HG03135 (cell line): ENCODE measurements around the gene DCUN1D5.

Source experiments
- ATAC-seq: cut with Tn5 transposase; IDR thresholded peaks from one replicate; pipeline ENCODE4 v1.9.1; 2021; ENCODE audit warnings: mild to moderate bottlenecking, moderate library complexity; ENCODE audit not compliant: unreplicated experiment

DCUN1D5 gene

DNA sequence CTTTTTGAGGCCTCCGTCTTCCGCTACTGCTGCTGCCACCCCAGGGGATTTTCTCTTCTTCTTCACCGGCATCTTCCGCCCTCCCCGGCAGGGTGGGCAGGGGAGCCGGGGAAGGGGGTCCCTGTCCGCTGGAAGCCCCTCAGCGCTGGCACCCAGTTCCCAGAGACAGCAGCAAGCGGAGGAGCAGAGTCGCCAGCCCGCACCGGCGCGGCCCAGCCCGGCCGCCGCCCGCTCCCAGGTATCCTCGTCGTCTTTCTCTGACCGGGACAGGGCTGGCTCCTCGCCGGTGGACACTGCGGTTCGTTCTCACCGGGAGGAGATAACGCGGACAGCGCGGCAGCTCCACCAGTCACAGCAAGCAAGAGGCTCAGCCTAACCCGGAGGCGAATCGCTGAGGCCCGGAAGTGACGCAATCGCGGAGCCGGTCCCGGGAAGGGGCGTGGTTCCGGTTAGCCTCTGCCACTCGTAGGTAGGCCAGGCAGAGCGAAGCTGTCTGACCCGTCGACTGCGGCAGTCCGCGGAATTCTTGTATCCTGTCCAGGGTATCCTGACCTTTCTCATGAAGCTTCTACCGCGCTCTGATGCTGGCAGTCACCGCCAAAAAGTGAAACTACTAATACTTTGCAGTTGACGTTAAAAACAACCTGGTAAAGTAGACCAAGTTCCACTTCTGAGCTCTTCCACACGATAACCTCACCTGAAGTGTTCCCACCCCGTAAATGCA is at the start of gene DCUN1D5:
TSS of gene DCUN1D5 (minus strand) at position 360 of the 724 bp plus-strand sequence. CDS start at position 72, 288 bp downstream.
- peak; percentile 100 for ATAC-seq

DNA sequence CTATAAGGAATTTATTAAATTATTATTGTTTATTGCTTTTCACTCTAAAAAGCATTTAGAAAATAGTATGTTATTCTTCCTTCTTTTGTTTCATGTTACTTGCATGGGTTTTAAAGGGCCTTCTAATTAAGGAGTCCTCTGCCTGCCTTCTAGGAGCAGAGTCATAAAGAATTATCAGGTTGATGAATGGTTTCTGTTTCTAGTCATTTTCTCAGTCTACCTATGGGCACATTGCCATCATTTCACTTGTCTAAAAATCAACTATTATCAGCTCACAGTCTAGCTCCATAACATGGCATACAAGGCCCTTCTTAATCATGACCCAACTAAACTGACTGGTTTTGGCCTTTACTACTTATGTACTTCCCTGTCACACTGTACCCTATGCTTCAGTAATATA is 33.5 kb upstream of the DCUN1D5 start:
- no peak for ATAC-seq

GRCh38 chr11:103114836-103115235 is 22.9 kb upstream of the DCUN1D5 start:
- no peak for ATAC-seq

DNA sequence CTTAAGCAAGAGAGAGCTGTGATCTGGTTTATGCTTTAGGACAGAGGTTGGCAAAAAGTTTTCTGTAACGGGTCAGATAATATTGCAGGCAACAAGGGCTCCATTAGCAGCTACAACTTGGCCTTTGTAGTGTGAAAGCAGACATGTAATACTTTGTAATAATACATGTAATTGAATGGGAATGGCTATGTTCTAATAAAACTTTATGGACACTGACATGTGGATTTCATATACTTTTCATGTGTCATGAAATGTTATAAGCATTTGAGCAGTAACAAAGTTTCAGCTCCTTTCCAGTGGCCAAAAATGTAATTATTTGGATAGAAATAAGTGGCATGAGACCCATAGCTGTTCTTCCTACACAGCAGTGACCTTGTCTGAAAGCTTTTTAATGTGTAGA is 20.4 kb upstream of the DCUN1D5 start:
- no peak for ATAC-seq

GRCh38 chr11:103111400-103111799 is 19.4 kb upstream of the DCUN1D5 start:
- no peak for ATAC-seq

DNA sequence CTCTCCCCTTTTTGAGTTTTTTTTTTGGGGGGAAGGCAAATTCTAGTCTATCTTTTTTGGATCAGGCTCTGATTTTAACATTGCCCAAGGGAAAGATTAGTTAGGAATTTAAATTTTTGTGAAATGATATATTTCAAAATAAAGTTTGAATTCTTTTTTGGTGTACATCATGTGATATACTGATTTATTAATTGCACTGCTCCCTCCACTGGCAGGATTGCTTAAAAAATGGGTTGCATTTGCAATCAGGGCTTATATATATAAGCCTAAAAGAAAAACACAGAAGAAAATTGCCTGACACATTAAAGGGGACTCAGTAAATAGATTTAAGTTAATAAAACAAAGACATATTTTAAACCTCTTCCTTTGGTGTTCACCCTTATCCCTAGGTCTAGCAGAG is 18.4 kb upstream of the DCUN1D5 start:
- no peak for ATAC-seq

GRCh38 chr11:103109818-103110388 is 17.9 kb upstream of the DCUN1D5 start:
- ATAC-seq: peak; percentile 23

DNA sequence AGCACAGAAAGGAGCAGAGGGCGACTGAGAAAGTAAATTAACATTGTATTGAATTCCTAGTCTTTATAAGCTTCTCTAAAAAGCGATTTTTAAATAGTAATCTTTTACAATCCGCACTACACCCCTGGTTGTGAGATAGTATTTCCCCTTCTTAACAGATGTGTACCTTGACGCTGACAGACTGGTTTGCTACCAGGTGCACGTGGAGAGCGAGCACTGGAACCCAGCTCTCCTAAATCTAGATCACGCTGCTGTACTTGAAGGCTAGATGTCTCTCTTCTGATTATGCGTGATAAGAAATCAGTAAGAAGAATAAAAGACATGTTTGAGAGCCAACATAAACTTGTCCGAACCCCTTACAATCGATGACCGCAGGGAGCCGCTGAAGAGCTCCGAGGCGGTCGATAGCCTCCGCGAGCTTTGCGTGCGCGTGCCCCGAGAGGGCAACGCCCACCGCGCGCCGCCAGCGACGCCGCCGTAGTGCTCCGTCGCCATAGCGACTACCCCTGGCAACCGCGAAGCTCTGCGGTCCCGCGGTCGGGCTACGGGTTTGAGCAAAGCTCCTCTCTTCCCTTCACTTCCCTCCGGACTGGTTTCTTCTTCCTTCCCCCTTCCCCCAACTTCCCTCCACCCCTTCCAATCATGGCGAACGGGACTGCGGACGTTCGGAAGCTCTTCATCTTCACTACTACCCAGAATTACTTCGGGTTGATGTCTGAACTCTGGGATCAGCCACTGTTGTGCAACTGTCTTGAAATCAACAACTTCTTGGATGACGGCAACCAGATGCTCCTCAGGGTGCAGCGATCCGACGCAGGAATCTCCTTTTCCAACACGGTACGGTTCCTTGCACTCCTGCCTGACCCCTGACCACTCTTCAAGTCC is 17.2 kb upstream of the DCUN1D5 start, which contains the start of gene DYNC2H1:
TSS of gene DYNC2H1 (plus strand) at position 494 of the 885 bp plus-strand sequence. CDS start at position 643, 149 bp downstream.
- ATAC-seq: peak; percentile 99

DNA sequence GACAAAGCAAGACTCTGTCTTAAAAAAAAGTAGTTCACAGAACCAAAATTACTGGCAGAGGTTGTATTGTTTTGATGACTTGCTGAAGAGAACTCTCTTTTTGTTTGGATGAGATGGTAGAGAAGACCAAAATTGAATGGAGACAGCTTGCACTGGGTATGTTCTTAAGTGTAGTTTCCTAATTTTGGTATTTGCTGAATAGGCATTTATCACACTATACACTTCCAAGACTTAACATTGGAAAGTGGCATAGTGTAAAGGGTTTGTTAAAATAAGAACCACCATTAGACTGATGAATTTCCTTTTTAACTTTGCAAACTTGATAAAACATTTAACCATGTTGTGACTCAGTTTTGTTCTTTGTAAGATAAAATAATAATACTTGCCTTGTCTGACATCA is 5.3 kb upstream of the DCUN1D5 start:
- ATAC-seq: no peak

GRCh38 chr11:103091064-103091800 is 728 bp downstream of the DCUN1D5 start:
- ATAC-seq: peak; percentile 43

- ATAC-seq: no peak
These were observed 5.5 kb downstream of the DCUN1D5 start for GRCh38 chr11:103086461-103086860.

- no peak for ATAC-seq
These were observed 6.1 kb downstream of the DCUN1D5 start for GRCh38 chr11:103085758-103086365.

DNA sequence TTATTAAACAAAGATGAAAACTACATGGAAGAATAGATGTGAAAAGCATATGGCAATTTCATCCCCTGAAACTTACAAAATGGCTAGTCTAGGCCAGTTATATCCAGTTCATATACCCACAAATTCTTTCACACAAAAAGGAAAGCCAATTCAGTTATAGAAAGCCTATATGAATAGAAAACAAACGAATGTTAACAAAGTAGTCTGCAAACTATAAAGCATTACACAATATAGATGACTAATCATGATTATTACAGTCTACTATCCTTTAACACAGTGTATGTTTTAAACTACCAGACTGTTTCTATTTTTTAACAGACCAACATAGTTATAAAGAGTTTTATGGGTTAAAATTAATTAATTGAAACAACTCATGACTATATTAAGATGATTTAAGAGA is 12.1 kb downstream of the DCUN1D5 start:
- no peak for ATAC-seq

DNA sequence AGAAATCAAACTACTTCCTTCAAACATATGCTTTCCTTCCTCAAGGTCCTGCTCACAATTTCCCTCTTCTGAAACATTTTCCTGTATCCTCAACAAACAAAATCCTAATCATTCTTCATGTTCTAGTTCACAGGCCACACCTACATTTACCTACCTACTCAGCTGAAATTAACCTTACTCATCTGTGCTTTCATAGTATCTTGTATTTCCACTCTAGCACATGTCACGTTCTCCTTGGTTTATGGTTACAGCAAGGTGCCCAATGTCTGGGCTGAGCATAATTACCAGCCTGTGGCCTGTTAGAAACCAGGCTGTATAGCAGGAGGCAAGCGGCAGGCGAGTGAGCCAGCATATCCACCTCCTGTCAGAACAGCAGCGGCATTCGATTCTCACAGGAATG is 13.2 kb downstream of the DCUN1D5 start:
- ATAC-seq: no peak

GRCh38 chr11:103077554-103077953 is 14.4 kb downstream of the DCUN1D5 start:
- no peak for ATAC-seq

DNA sequence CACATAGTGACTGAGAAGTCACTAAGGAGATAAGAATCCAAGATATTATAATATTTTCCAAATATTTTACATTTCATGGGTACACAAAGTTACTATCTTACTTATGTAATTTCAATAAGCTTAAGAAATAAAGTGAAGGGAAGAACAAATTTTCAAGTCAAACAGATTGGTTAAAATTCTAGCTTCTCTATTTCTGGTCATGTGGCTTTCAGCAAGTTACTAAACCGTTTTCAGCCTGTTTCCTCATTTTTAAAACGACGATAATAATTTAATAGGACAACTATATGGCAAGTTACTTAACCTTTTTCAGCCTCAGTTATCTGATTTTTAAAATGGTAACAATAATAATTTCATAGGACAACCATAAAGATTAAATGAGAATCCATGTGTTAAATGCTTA is 15.6 kb downstream of the DCUN1D5 start:
- ATAC-seq: no peak

DNA sequence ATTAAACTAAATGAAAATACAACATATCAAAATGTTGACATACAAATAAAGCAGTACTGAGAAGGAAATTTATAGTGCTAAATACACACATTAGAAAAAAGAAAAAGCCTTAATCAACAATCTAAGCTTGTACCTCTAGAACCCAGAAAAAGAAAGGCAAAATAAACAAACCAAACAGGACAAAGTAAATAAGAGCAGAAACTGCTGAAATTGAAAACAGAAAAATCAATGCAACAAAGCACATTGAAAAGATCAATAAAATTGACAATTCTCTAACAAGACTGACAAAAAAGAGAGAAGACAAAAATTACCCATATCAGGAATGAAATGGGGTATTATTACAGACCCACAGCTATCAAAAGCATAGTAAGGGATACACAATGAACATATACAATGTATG is 21.0 kb downstream of the DCUN1D5 start:
- ATAC-seq: no peak

DNA sequence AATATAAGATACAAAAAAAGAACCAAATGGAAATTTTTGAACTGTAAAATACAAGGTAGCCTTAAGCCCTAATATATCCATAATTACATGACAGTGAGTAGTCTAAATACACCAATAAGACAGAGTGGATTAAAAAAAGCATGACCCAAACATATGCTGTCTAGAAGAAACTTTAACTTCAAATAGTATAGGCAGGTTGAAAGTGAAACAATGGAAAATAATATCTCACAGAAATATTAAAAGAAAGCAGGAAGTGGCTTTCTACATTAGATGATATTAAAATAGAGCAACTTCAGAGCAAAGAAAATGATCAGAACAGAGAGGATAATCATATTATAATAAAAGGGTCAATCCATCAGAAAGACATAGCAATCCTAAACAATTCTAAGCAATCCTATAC is 21.8 kb downstream of the DCUN1D5 start:
- no peak for ATAC-seq

DNA sequence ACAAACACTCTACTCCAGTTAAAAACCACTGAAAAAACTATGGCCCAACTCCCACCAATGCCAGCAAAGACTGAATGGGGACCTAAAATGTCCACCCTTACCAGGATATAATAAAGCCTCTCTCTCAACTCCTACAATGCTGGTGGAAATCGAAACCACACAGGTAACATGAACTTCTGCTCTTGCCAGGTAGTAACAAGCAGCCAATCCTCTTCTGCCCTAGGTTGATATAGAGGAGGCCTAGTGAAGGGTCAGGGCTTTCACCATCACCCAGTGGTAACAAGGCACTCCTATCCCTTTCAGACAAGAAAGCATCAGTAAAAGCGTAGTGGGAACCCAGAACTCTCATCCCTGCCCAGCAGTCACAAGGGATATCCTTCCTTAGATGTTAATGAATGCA is 22.6 kb downstream of the DCUN1D5 start:
- no peak for ATAC-seq

GRCh38 chr11:103067118-103067517 is 24.8 kb downstream of the DCUN1D5 start:
- ATAC-seq: no peak
